ENCODE measurements around the gene ADSS1. TPM values are rescaled to one million over a fixed set of nuclear protein-coding genes. Genes with fewer than 3 reads are reported as not detected.
A peak's percentile ranks its signal among the peaks of the same experiment; 100 is the strongest.

The ADSS1 gene
- total RNA-seq, 1 donor from 2014 or later = 5.1 TPM

DNA sequence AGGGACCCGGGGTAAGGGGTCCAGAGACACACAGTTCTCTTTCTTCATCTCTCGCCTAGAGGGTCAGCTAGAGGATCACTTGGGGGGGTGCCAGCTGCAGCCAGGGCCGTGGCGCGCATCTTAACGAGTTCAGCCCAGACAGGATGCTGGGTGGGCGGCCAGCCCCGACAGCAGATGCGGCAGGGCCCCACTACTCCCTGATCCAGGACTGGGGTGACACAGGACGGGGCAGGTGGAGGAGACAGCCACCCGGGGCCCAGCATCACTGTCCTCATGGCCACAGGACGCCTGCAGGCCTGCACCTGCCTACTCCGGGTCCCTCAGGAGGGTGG, 58.7 kb downstream of the ADSS1 start:
- H3K27ac ChIP-seq = no peak overlapping the region
- intact Hi-C loops (cut with DNase I) = no loop called here
- H3K4me3 ChIP-seq = no peak overlapping the region
- ATAC-seq = no peak
- peaks cover 38% of the 10 kb centered on the region for H3K4me1 ChIP-seq
- no peak for DNase-seq
- no peaks in the 10 kb centered on the region for H3K9me3 ChIP-seq
- TF ChIP-seq, protein P1, sequence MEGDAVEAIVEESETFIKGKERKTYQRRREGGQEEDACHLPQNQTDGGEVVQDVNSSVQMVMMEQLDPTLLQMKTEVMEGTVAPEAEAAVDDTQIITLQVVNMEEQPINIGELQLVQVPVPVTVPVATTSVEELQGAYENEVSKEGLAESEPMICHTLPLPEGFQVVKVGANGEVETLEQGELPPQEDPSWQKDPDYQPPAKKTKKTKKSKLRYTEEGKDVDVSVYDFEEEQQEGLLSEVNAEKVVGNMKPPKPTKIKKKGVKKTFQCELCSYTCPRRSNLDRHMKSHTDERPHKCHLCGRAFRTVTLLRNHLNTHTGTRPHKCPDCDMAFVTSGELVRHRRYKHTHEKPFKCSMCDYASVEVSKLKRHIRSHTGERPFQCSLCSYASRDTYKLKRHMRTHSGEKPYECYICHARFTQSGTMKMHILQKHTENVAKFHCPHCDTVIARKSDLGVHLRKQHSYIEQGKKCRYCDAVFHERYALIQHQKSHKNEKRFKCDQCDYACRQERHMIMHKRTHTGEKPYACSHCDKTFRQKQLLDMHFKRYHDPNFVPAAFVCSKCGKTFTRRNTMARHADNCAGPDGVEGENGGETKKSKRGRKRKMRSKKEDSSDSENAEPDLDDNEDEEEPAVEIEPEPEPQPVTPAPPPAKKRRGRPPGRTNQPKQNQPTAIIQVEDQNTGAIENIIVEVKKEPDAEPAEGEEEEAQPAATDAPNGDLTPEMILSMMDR (IDR thresholded peaks at IDR 0.05) = no peak
- H3K36me3 ChIP-seq = peaks cover 30% of the 10 kb centered on the region
- H3K27me3 ChIP-seq (ENCODE audit: low read depth) = no peaks in the 10 kb centered on the region

DNA sequence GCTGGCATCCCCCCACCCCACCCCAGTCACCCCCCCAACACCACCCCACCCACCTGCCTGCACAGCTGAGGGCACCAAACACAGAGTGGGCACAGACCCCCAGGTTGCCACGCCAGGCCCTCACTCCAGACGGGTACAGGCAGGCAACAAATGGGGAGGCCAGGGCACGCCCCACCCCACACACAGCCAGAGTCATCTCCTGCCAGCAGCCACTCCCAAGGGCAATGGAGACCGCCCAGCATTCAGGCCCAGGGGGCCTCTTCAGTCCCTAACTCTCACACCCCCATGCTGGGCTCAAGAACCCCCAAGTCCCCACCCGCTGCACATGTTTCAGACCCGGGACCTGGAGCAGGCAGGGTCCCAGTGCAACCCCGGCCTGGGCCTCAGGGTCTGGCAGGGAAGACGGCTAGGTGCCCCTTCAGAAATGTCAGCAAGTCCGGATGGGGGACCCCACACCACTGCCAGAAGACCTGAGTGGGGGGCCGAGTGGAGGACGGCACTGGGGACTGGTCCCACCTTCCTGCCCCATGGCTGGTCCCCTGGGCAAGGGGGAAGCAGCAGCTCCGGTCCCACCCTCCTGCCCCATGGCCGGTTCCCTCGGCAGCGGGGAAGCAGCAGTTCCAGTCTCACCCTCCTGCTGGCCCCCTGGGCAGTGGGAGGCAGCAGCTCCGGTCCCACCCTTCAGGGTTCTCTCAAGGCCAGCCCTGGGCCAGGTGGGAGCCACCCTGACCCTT, 59.6 kb downstream of the ADSS1 start:
- no peaks in the 10 kb centered on the region for H3K27me3 ChIP-seq (ENCODE audit: low read depth)
- H3K9me3 ChIP-seq = no peaks in the 10 kb centered on the region
- H3K27ac ChIP-seq = no peak overlapping the region
- no peak overlapping the region for H3K4me3 ChIP-seq
- no peak for ATAC-seq
- DNase-seq = no peak
- intact Hi-C loops (cut with DNase I) = no loop called here
- TF ChIP-seq, protein P1 (IDR thresholded peaks at IDR 0.05) = no peak
- peaks cover 38% of the 10 kb centered on the region for H3K36me3 ChIP-seq
- H3K4me1 ChIP-seq = peaks cover 47% of the 10 kb centered on the region

DNA sequence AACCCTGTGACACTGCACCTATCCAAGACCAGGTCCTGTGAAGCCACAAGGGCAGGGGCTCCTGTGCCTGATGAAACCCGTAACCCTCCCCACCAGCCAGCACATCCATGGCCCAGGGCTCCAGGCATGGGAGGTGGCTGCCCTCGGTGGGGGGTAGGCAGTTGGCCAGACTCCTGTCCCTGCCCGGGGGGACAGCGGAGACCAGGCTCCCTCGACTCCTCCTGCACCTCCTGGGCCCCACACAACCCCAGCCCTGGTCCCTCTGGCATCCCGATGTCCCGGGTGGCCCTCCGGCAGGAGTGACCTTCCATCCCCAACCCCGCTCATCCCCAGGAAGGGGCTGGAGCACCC, 60.2 kb downstream of the ADSS1 start:
- TF ChIP-seq, protein P1 (IDR thresholded peaks at IDR 0.05) = no peak
- intact Hi-C loops (cut with DNase I) = no loop called here
- ATAC-seq (no peak), DNase-seq (no peak)
- Histone ChIP-seq H3K36me3 (peaks cover 38% of the 10 kb centered on the region), H3K4me1 (peaks cover 52% of the 10 kb centered on the region), H3K9me3 (no peaks in the 10 kb centered on the region), H3K4me3 (no peak overlapping the region), H3K27ac (peak overlapping the region; percentile 41), H3K27me3 (ENCODE audit: low read depth) (no peaks in the 10 kb centered on the region)

DNA sequence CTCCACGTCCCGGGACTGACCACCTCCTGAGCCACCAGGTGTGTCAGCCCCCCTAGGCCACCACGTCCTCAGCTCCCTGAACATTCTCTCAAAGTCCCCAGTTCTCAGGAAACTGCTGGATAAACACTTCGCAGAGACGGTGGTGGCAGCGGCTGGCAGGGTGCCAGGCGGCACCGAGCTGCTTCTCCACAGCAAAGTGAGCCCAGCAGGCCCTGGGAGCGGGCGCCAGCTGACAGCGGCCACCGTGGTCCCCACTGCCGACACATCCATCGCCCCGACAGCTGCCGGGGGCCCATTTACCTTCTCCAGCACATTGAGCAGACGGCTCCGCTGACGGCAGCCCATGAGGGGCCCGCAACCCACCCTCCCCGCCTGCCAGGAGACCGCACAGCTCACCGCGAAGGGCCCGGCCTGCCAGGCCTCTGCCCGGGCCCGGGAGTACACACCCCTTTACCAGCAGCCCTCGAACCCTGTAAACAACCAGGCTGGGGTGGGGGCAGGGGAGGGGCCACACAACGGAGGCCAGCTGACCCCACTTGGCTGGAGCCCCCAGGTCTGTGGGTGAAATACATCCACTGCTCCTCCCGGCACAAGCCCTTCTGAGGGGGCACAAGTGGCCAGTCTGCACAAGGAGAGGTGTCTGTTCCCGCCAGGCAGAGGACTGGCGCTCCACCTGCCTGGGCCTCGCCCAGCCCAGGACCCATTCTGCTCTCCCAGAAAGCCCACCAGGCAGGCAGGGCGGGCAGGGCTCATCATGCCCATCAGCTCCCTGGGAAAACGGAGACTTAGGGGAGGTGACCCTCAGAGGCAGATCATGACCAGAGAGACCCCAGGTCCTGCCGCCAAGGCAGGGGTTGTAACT, 61.0 kb downstream of the ADSS1 start:
- ATAC-seq = peak; percentile 1 to 44
- H3K4me3 ChIP-seq = no peak overlapping the region
- intact Hi-C loops (cut with DNase I) = no loop called here
- H3K27ac ChIP-seq = peak overlapping the region; percentile 41
- peaks cover 40% of the 10 kb centered on the region for H3K36me3 ChIP-seq
- DNase-seq = peak; percentile 74
- peaks cover 61% of the 10 kb centered on the region for H3K4me1 ChIP-seq
- TF ChIP-seq, protein P1 (IDR thresholded peaks at IDR 0.05) = no peak
- no peaks in the 10 kb centered on the region for H3K9me3 ChIP-seq
- no peaks in the 10 kb centered on the region for H3K27me3 ChIP-seq (ENCODE audit: low read depth)

DNA sequence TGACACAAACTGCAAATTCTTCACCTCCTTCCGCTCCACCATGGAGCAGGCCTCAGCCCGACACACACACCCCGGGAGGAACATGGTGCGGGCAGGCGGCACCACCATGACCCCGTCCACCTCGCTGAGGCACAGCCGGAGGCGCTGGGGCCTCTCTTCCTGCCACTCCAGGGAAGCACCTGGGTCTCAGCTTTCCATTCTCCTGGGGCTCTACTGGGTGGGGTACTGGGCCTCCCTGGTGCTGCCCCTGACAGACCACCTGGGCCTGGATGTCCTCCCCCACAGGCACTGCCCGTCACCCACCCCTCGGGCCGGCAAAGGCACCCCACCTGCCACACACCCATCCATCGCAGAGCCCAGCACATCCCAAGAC, 61.7 kb downstream of the ADSS1 start:
- DNase-seq (no peak), ATAC-seq (no peak)
- peaks cover 40% of the 10 kb centered on the region for H3K36me3 ChIP-seq
- intact Hi-C loops (cut with DNase I) = no loop called here
- H3K27ac ChIP-seq = peak overlapping the region; percentile 41
- peaks cover 67% of the 10 kb centered on the region for H3K4me1 ChIP-seq
- H3K4me3 ChIP-seq = no peak overlapping the region
- TF ChIP-seq, protein P1 (IDR thresholded peaks at IDR 0.05) = no peak
- no peaks in the 10 kb centered on the region for H3K9me3 ChIP-seq
- no peaks in the 10 kb centered on the region for H3K27me3 ChIP-seq (ENCODE audit: low read depth)

All from lower lobe of right lung (tissue), 2 donors.